GM10248 (cell line): ENCODE data around the gene ROCK1.

Source experiments
- CTCF ChIA-PET: fragments of 300-600 bp; sonication (Branson Sonifier 250); formaldehyde crosslinking; extraction: SDS; loops from one replicate; lab custom pipeline; 2021; ENCODE audit warnings: antibody characterized with exemption; lab: Yijun Ruan, JAX
- POLR2A ChIA-PET: fragments of 350-650 bp; sonication (Branson Sonifier 250); formaldehyde crosslinking; extraction: SDS; loops from one replicate; lab custom pipeline; 2020; ENCODE audit warnings: antibody characterized with exemption; lab: Yijun Ruan, JAX
- DNase-seq: peaks from one replicate; pipeline ENCODE4 v3.0.0; 2012; ENCODE audit errors: extremely low spot score
- TF ChIP-seq, protein P1 (sequence below): IDR thresholded peaks from 2 replicates; pipeline ENCODE4 v1.5.1; 2012; ENCODE audit warnings: mild to moderate bottlenecking, low read depth; ENCODE audit errors: extremely low read depth, missing control alignments, control extremely low read depth

Gene ROCK1

GRCh38 chr18:21081426-21081825, 30.2 kb downstream of the ROCK1 start:
- TF ChIP-seq, protein P1, sequence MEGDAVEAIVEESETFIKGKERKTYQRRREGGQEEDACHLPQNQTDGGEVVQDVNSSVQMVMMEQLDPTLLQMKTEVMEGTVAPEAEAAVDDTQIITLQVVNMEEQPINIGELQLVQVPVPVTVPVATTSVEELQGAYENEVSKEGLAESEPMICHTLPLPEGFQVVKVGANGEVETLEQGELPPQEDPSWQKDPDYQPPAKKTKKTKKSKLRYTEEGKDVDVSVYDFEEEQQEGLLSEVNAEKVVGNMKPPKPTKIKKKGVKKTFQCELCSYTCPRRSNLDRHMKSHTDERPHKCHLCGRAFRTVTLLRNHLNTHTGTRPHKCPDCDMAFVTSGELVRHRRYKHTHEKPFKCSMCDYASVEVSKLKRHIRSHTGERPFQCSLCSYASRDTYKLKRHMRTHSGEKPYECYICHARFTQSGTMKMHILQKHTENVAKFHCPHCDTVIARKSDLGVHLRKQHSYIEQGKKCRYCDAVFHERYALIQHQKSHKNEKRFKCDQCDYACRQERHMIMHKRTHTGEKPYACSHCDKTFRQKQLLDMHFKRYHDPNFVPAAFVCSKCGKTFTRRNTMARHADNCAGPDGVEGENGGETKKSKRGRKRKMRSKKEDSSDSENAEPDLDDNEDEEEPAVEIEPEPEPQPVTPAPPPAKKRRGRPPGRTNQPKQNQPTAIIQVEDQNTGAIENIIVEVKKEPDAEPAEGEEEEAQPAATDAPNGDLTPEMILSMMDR = no peak
- CTCF ChIA-PET = no interaction called here
- no peak for DNase-seq
- POLR2A ChIA-PET = no interaction called here

DNA sequence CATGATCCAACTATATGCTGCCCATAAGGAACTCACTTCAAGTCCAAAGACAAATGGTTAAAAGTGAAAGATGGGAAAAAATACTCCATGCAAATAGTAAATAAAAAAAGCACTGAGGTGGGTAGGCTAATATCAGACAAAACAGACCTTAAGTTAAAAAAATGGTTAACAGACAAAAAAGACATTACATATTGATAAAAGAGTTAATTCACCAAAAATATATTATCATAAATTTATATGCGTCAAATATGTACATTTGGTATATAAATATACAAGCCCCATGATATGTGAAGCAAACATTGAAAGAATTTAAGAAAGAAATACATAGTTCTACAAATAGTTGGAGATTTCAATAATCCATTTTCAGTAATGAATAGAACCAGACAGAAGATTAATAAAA, 31.0 kb downstream of the ROCK1 start:
- CTCF ChIA-PET = interaction anchor here (1.4 kb wide), 1 partner anchor 32 kb away, joined by 3 read pairs; no protein-coding TSS in a partner anchor

DNA sequence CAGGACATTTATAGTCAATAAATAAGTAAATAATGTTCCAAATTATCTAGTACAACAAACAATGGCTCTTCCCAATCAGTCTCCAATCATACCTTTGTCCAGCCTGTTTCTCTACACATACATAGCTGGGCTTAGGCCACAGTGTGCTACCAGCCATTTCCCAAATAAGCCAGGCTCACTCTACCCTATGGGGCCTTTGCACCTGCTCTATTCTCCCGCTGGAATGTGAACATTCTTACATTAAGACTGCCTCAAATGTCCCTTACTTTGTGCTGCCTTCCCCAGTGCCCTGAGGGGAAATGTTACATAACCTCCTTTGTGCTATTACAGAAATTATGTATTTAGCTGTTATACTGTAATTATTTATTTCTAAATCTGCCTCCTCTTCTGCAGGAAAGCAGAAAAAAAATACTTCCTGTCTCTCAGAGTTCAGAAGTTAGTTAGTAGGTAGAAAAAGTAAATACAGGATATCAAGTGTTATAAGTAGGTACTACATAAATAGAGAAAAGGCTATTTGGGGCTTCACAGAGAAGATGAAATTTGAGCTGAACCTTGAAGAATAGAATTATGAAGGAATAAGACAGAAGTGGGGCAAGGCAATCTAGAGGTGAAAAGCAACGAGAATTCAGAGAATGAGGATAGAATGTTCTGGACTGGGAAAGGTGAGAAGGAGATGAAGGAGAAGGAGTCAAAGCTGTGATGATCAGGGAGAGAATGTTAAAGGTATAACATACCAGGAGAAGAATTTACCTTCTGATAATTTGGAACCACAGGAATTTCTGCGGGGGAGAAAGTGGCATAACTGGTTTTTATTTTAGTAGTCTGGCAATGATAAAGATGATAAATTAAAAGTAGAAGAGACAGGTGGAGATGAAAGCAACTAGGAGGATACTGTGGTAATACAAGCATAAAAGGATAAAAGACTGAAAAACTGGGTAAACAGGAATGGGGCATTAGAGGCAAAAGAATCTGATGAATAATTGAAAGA, 37.0 kb downstream of the ROCK1 start:
- TF ChIP-seq, protein P1 = no peak
- POLR2A ChIA-PET = no interaction called here
- CTCF ChIA-PET = interaction anchor here (3.2 kb wide), 1 partner anchor 11 kb away, joined by 12 read pairs; no protein-coding TSS in a partner anchor
- DNase-seq = no peak

More for the DNA sequence above, 31.0 kb downstream of the ROCK1 start:
- DNase-seq = no peak
- POLR2A ChIA-PET = no interaction called here
- TF ChIP-seq, protein P1 = no peak

DNA sequence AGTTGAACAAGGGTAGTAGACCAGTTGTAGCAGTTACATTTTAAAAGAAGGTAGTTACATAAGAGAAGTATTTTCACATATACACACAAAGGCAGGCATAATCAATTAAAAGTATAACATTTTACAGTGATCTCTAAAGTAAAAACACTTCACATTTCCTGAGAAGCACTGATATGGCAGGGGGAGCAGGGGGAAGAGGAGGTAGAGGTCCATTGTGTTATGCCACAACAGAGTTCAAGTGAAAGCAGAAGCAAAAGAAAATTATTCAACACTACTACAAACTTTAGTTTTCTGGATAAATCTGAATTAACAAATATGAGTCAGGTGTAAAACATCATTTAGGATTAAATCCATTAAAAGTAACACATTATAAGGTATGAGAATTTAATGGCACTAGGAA, 38.4 kb downstream of the ROCK1 start:
- no peak for DNase-seq
- TF ChIP-seq, protein P1 = no peak
- ChIA-PET CTCF (no interaction called here), POLR2A (no interaction called here)

- DNase-seq = no peak
- POLR2A ChIA-PET = interaction anchor here (0.6 kb wide), 1 partner anchor 11 kb away, joined by 4 read pairs; no protein-coding TSS in a partner anchor
- CTCF ChIA-PET = interaction anchor here (1.1 kb wide), 1 partner anchor 13 kb away, joined by 3 read pairs; no protein-coding TSS in a partner anchor
- TF ChIP-seq, protein P1 = no peak
Measured at GRCh38 chr18:21071071-21071470, 40.5 kb downstream of the ROCK1 start.

DNA sequence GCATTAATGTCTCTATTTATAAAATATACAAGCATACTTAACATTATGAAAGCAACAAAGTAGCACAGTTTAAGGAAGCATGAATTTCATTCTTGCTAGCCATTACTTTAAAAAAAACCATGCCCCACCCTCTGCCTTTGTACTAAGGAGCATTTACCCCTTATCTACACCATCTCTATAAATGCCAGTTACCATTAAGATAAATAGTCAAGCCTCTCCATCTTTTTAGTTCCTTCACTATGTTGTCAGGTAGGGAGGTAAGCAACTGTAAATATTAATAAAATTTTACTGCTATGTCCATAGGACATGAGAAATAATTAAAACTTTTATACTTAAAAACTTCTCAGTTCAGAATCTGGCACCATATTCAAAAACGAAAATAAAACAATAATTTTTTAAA, 42.1 kb downstream of the ROCK1 start:
- POLR2A ChIA-PET = no interaction called here
- TF ChIP-seq, protein P1 = no peak
- no peak for DNase-seq
- CTCF ChIA-PET = interaction anchor here (1.6 kb wide), 1 partner anchor 8 kb away, joined by 6 read pairs; no protein-coding TSS in a partner anchor
